ENCODE results near the gene TMEM161A.

TMEM161A gene

GRCh38 chr19:19095691-19096090 is 42.6 kb downstream of the TMEM161A start (continued):
- no peak for TF ChIP-seq PRDM4 (tag by site-specific recombination; IDR thresholded peaks at IDR 0.05)
- no peak for TF ChIP-seq ZBTB10 (tag by site-specific recombination; IDR thresholded peaks at IDR 0.05)
- no peak for TF ChIP-seq ZBTB7A (tag by site-specific recombination; IDR thresholded peaks at IDR 0.05; ENCODE audit: low read depth)
- TF ChIP-seq ZBTB48 (tag by site-specific recombination; IDR thresholded peaks at IDR 0.05) = no peak
- TF ChIP-seq HOXA7 (CRISPR knock-in tag; IDR thresholded peaks at IDR 0.05; ENCODE audit: borderline replicate concordance) = no peak
- no peak for TF ChIP-seq ZNF621 (tag by site-specific recombination; IDR thresholded peaks at IDR 0.05)
- no peak for TF ChIP-seq KLF17 (tag by site-specific recombination; IDR thresholded peaks at IDR 0.05)

- Histone ChIP-seq H3K4me3 (ENCODE audit: low read depth, low read length) (no peak overlapping the region), H3K27ac (ENCODE audit: extremely low read depth, low read depth, low read length) (no peak overlapping the region), H3K36me3 (ENCODE audit: control insufficient read depth in 2 of 2, insufficient read depth in 1 of 2, low read length in 2 of 2) (no peaks in the 10 kb centered on the region), H3K4me1 (ENCODE audit: control insufficient read depth, insufficient read depth, low read length) (0 out of 2 replicates have a peak, but pooled peaks cover 3% of the 10 kb centered on the region), H3K9me3 (ENCODE audit: control insufficient read depth, insufficient read depth, low read depth, low read length) (no peaks in the 10 kb centered on the region)
- ChIA-PET CTCF (interaction anchor here (0.6 kb wide), 3 partner anchors 9 to 63 kb away, joined by 3 read pairs; no protein-coding TSS in a partner anchor), POLR2A (no interaction called here)
- TF ChIP-seq ZNF707 (tag by site-specific recombination; IDR thresholded peaks at IDR 0.05) (no peak), ZBTB48 (tag by site-specific recombination; IDR thresholded peaks at IDR 0.05) (no peak), ZNF473 (tag by site-specific recombination; IDR thresholded peaks at IDR 0.05) (no peak), ZNF571 (tag by site-specific recombination; IDR thresholded peaks at IDR 0.05) (no peak), SP2 (tag by site-specific recombination; IDR thresholded peaks at IDR 0.05) (no peak), ATF2 (tag by site-specific recombination; IDR thresholded peaks at IDR 0.05; ENCODE audit: low read depth) (no peak), SCRT2 (tag by site-specific recombination; IDR thresholded peaks at IDR 0.05) (no peak), ZSCAN18 (tag by site-specific recombination; IDR thresholded peaks at IDR 0.05) (no peak), ZNF404 (tag by site-specific recombination; IDR thresholded peaks at IDR 0.05) (no peak), HOXC10 (CRISPR knock-in tag; IDR thresholded peaks at IDR 0.05) (no peak), ZNF664 (tag by site-specific recombination; IDR thresholded peaks at IDR 0.05) (no peak), ZBTB7A (tag by site-specific recombination; IDR thresholded peaks at IDR 0.05; ENCODE audit: low read depth) (no peak), ZNF311 (tag by site-specific recombination; IDR thresholded peaks at IDR 0.05; ENCODE audit: borderline replicate concordance) (no peak), OSR2 (tag by site-specific recombination; IDR thresholded peaks at IDR 0.05) (no peak)
Observed at GRCh38 chr19:19094513-19094912, 43.8 kb downstream of the TMEM161A start.

All from HEK293 (cell line).